Tongue (tissue), 2 donors: ENCODE results near the gene PRX. TPM values are rescaled to one million over a fixed set of nuclear protein-coding genes. Genes with fewer than 3 reads are reported as not detected.
A peak's percentile ranks its signal among the peaks of the same experiment; 100 is the strongest.
"Not testable (repeated sequence)": the region's sequence is repeated elsewhere in the genome, so short reads cannot be mapped to it uniquely, and the experiment has no call there.

Source experiments
- DNase-seq: peaks from one replicate; pipeline ENCODE4 v3.0.0-alpha.2; 2015
- total RNA-seq: library from RNA; depleted of rRNA; stranded (reverse); fragments of >200 nt; gene quantifications from one replicate; pipeline ENCODE4 v1.2.3, GENCODE V29; 2014

PRX gene
- total RNA-seq, 1 donor from 2014 or later, result 32.0 TPM

- DNase-seq, result no peak
Measured at GRCh38 chr19:40414542-40415535, 1.7 kb upstream of the PRX start.

DNA sequence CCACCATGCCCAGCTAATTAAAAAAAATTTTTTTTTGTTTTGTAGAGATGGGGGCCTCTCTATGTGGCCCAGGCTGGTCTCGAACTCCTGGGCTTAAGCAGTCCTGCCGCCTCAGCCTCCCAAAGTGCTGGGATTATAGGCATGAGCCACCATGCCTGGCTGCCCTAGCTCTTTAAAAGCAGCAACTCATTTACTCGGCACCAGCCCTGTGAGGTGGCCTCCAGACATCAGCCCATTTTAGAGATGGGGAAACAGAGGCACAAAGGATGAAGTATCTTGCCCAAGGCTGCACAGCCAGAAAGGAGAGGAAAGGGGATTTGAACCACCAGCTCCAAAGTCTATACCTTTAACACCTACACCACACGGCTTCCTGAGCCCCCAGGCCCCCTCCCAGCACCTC, 312 bp downstream of the PRX start:
- no peak for DNase-seq

DNA sequence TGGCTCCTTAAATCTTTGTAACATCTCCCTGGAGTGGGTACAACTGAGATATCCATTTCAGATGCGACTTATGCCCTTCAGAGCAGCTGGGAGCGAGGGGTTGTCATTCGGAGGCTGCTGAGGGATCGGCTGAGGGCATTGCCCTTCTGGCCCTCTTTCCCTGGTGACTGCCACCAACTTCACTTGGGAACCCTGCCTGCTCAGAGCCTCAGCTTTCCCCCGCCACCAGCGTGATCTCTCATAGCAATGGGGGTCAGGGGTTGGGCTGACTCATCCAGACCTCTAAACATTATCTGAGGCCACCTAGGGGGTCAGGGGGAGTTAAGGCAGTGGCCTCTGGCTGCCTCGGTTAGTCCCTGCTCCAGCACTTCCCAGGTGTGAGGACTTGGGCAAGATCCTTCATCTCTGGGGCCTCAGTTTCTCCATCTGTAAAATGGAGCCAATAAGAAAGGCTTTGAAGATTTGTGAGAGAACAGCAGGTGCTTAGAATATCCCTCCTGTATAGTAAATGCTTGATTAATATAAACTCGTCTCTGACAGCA, 1.1 kb downstream of the PRX start:
- no peak for DNase-seq

DNA sequence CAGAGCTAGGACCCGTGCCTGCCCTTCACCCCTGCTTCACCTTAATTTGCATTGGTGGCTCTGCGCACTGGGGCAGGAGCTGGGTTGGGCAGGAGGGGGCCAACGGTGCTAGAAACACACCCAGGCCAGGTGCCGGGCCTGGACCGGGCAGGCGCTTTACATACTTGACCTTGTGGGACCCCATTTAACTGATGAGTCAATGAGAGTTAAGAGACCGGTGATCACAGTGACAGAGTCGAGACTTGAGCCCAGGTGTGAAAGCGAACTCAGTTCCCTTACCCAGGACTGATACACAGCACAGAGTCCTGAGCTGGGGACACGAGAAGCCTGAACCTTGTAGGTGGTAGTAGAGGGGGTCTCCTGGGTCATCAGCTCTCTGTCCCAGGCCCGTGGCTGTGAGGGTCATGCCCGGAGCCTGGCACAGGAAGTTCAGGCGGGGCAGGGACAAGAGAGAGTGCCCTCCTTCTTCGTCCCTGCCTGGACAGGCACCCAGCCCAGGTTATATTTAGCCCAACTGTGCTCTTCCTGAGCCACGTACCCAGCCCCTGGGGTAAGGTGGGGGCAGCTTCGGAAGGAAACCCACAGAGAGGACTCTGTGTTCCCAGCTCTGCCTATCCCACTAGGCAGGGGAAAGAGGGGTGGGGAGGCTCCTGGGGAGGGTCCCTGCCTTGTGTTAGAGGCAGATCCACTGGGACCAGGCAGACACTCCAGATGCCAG, 1.9 kb downstream of the PRX start:
- no peak for DNase-seq

GRCh38 chr19:40410030-40410389, 3.2 kb downstream of the PRX start:
- DNase-seq, result no peak

GRCh38 chr19:40408598-40408925, 4.6 kb downstream of the PRX start:
- not testable (repeated sequence) for DNase-seq

- no peak for DNase-seq
Measured at GRCh38 chr19:40407714-40408597, 5.2 kb downstream of the PRX start.

DNA sequence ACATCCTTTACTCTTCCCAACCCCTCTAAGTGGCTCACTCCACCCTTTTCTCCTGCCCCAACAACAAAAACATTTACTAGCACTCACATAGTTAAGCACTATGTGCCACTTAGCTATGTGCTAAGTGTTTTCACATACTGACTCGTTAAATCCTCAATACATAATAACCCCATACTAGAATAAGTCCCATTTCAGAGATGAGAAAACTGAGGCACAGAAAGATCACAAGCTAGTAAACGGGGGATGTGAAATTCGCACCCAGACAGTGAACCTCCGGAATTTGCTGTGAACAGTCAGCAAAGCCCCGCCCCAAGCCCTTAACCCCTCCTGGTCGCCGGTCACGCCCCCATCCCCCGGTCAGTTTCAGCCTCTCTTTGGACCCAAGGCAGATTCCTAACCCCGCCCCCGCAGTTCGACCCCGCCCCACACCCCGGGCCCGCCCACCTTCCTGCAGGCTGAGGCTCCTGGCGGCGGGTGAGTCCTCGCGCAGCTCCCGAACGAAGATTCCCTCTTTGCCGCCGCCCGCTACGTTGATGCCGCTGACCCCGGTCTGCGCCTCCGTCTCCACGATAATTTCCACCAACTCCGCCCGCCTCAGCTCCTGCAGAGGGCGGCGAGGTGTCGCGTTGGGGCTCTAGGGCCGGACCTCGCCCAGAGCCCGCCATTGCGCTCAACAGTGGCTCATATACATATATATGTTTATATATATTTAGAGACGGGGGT, 9.8 kb downstream of the PRX start:
- DNase-seq, result peak; percentile 88

DNA sequence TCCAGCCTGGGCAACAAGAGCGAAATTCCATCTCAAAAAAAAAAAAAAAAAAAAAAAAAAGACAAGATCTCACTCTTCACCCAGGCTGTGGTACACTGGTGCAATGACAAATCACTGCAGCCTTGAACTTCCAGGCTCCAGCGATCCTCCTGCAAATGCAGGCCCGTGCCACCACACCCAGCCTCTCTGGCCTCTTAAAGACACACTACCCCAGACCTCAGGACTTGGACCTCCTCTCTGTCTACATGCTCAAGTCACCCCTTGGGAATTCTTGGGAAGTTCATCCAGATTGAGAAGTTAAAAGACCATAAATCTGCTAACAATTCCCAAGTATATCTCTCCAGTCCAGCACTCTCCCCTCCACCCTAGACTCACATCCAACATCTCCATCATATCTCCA, 12.6 kb downstream of the PRX start:
- DNase-seq, result no peak

- peak; percentile 71 for DNase-seq
Measured at GRCh38 chr19:40398417-40399131, 14.6 kb downstream of the PRX start.

GRCh38 chr19:40397568-40397906, 15.6 kb downstream of the PRX start:
- DNase-seq, result no peak

DNA sequence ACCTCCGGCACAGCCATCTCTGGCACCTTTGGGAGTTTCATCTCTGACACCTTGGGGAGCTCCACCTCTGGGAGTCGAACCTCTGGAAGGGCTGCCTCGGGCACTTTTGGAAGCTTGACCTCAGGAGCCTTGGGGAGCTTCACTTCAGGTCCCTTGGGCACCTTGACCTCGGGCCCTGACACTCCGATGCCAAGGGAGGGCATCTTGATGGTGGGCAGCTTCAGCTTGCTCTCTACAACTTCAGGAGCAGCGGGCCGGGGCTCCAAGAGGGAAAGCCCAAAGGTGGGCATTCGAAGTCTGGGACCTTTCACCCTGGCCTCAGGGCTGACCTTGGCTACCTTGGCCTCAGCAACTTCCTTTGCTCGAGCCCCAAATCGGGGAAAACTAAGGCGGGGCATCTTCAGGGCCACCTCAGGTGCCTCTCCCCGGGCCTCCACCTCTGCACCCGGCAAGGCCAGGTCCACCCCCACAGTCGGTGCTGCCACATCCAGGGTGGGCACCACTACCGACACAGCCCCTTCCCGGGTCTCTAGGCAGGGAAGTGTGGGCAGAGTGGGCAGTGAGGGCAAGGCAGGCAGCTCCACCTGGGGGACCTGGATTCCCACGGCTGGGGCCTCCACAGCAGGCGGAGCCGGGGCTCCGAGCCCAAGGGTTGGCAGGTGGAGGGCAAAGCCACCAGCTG, 16.2 kb downstream of the PRX start:
- no peak for DNase-seq

GRCh38 chr19:40395956-40396355, 17.2 kb downstream of the PRX start:
- no peak for DNase-seq

GRCh38 chr19:40394816-40395210, 18.4 kb downstream of the PRX start:
- no peak for DNase-seq

DNA sequence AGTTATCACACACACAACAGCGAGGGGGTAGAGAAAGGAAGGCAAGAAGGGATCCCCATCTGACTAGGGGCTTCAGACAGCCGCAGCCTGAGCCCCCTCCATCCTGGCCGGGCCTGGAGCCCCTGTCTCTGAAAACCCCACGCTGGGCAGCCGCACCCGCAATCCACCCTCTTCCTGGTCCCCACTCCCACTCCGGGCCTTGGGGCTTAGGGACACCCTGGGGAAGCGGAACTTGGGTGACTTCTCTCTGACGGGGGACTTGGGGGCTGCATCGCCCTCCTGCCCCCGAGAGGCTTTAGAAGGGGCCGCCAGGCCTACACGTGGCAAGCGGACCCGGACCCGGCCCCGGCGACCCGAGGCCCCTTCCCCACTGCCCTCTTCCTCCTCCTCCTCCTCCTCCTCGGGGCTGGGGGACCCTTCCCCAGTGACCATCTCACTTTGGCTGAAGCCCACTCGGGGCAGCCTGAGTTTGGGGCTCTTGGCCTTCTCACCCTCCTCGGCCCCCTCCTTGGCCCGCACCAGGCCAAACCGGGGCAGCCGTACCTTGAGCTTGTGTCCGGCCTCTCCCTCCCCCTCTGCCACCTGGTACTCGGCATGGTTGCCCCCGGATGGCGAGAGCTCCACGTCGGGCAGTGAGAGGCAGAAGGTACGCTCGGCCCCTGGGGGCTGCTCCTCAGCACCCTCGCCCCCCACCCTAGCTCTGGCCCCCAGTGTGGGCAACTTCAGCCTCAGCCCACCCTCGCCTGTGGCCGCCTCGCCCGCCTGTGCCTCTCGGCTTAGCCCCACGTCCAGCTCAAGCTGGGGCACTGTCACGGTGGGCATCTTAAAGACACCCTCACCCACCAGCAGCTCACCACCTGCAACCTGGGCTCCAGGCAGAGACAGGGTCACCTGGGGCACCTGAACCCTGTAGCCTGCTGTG, 19.0 kb downstream of the PRX start:
- DNase-seq, result no peak

DNA sequence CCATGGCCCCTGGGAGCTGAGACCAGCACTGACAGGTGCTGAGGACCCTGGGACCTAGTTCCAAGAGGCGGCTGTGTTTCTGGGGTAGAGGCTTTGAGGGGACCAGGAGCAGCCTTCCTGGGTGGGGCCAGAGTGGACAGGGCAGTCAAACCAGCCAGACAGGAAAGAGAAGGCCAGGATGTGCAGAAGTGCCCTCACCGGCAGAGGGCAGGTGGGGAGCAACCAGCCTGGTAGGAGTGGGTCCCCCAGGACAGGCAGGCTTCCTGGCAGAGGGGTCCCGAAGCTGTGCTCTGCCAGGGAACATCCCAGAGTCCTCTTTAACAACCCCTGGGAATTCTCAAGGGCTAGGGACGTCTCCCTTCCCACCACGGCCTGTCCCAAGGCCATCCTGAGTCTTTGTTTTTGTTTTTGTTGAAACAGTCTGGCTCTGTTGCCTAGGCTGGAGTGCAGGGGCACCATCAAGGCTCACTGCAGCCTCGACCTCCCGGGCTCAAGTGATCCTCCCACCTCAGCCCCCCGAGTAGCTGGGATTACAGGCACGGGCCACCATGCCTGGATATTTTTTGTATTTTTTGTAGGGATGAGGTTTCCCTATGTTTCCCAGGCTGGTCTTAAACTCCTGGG, 20.2 kb downstream of the PRX start:
- no peak for DNase-seq

DNA sequence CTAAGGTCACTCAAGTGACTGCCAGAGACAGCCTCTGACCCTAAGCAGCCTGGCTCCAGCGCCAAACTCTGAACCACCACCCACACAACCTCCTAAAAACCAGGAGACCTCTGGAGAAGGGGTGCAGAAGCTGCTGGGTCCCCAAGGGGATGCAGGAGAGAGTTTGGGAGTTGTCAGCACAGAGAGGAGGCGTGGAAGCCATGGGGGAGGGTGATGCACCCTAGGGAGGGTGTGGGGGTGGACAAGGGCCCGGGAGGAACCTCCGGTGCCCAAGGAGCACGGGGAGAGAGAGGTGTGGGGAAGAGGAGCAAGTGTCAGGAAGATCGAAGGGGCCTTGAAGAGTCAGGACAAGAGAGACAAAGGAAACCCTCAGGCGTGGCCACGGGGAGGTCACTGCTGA, 21.1 kb downstream of the PRX start:
- DNase-seq, result no peak

- DNase-seq, result no peak
Measured at GRCh38 chr19:40390084-40390742, 23.0 kb downstream of the PRX start, which contains the start of gene HIPK4. Gene HIPK4 (minus strand): TSS chr19:40390181. CDS start chr19:40389902, 279 bp downstream.
